HEK293 (cell line): Measurements from ENCODE around the gene CEP72.

Experiments
- CTCF ChIA-PET: fragments of 350-600 bp; formaldehyde crosslinking; extraction: SDS; loops from one replicate; lab custom pipeline; 2021; ENCODE audit warnings: antibody characterized with exemption; lab: Yijun Ruan, JAX
- POLR2A ChIA-PET: fragments of 300-600 bp; formaldehyde crosslinking; extraction: SDS; loops from one replicate; lab custom pipeline; 2020; ENCODE audit warnings: antibody characterized with exemption, inconsistent platforms; lab: Yijun Ruan, JAX
- H3K27ac ChIP-seq: fragments of 200-500 bp; sonication (Bioruptor generic); 2 replicates; pipeline ENCODE4 v1.5.1; 2014; ENCODE audit warnings: low read depth, low read length, control low read depth, inconsistent platforms; ENCODE audit errors: extremely low read depth
- H3K36me3 ChIP-seq, 2 experiments: fragments of 200-500 bp in 1 of 2; sonication (Bioruptor generic) in 1 of 2; 1 replicate in 1 of 2; 2 replicates in 1 of 2; pipeline ENCODE4 v1.5.1; 2014 to 2017; ENCODE audit warnings: inconsistent platforms in 2 of 2, low read length in 2 of 2; ENCODE audit not compliant: control insufficient read depth in 2 of 2, insufficient read depth in 1 of 2
- H3K4me1 ChIP-seq: fragments of 200-500 bp; sonication (Bioruptor generic); 2 replicates; pipeline ENCODE4 v1.5.1; 2014; ENCODE audit warnings: mild to moderate bottlenecking, low read length, inconsistent platforms; ENCODE audit not compliant: control insufficient read depth, insufficient read depth
- H3K4me3 ChIP-seq: 2 replicates; pipeline ENCODE4 v1.5.1; 2011; ENCODE audit warnings: low read depth, mild to moderate bottlenecking, control low read depth, low read length, moderate library complexity
- H3K9me3 ChIP-seq: fragments of 200-500 bp; sonication (Bioruptor generic); 2 replicates; pipeline ENCODE4 v1.5.1; 2014; ENCODE audit warnings: low read depth, low read length, inconsistent platforms; ENCODE audit not compliant: control insufficient read depth, insufficient read depth
- INSM2 ChIP-seq: fragments of 450-650 bp; formaldehyde crosslinking; IDR thresholded peaks from 2 replicates; pipeline ENCODE4 v1.5.1; 2016; ENCODE audit warnings: missing biosample characterization, missing genetic modification characterization
- KLF7 ChIP-seq: fragments of 450-650 bp; formaldehyde crosslinking; IDR thresholded peaks from 2 replicates; pipeline ENCODE4 v1.5.1; 2016; ENCODE audit warnings: missing biosample characterization, missing genetic modification characterization, borderline replicate concordance
- PBX3 ChIP-seq: sonication (generic); formaldehyde crosslinking; IDR thresholded peaks from 2 replicates; pipeline ENCODE4 v1.8.1; 2022; ENCODE audit warnings: mild to moderate bottlenecking, moderate library complexity, missing genetic modification reagents
- PRDM1 ChIP-seq: fragments of 450-650 bp; formaldehyde crosslinking; IDR thresholded peaks from 2 replicates; pipeline ENCODE4; 2016; ENCODE audit warnings: missing biosample characterization, missing genetic modification characterization
- SCRT1 ChIP-seq: fragments of 450-650 bp; formaldehyde crosslinking; IDR thresholded peaks from 2 replicates; pipeline ENCODE4 v1.5.1; 2016; ENCODE audit warnings: missing biosample characterization, missing genetic modification characterization, borderline replicate concordance
- TSHZ1 ChIP-seq: fragments of 450-650 bp; formaldehyde crosslinking; IDR thresholded peaks from 2 replicates; pipeline ENCODE4 v1.5.1; 2016; ENCODE audit warnings: missing biosample characterization, missing genetic modification characterization, borderline replicate concordance
- ZNF114 ChIP-seq: fragments of 450-650 bp; formaldehyde crosslinking; IDR thresholded peaks from 2 replicates; pipeline ENCODE4 v1.5.0; 2017; ENCODE audit warnings: missing biosample characterization, missing genetic modification characterization
- ZNF121 ChIP-seq: fragments of 450-650 bp; formaldehyde crosslinking; IDR thresholded peaks from 2 replicates; pipeline ENCODE4 v1.5.1; 2016; ENCODE audit warnings: missing biosample characterization, missing genetic modification characterization
- ZNF174 ChIP-seq: fragments of 450-650 bp; formaldehyde crosslinking; IDR thresholded peaks from 2 replicates; pipeline ENCODE4 v1.5.0; 2017; ENCODE audit warnings: missing biosample characterization, mild to moderate bottlenecking, missing genetic modification characterization
- ZNF274 ChIP-seq, 2 experiments: fragments of 200-500 bp in 1 of 2; fragments of 450-650 bp in 1 of 2; sonication (Bioruptor generic) in 1 of 2; formaldehyde crosslinking in 1 of 2; IDR thresholded peaks; 2 replicates each; pipeline versions ENCODE4 v1.5.1 to v1.6.1; 2014 to 2016; ENCODE audit warnings: borderline replicate concordance in 1 of 2, inconsistent platforms in 1 of 2, low read length in 1 of 2, missing biosample characterization in 1 of 2, missing genetic modification characterization in 1 of 2
- ZNF37A ChIP-seq: fragments of 450-650 bp; IDR thresholded peaks from 2 replicates; pipeline ENCODE4 v1.5.1; 2018; ENCODE audit warnings: missing biosample characterization, missing genetic modification characterization
- ZNF560 ChIP-seq: fragments of 450-650 bp; formaldehyde crosslinking; IDR thresholded peaks from 2 replicates; pipeline ENCODE4 v1.5.1; 2017; ENCODE audit warnings: missing biosample characterization, missing genetic modification characterization, borderline replicate concordance
- ZNF571 ChIP-seq: fragments of 450-650 bp; formaldehyde crosslinking; IDR thresholded peaks from 2 replicates; pipeline ENCODE4 v1.5.0; 2017; ENCODE audit warnings: missing biosample characterization, missing genetic modification characterization
- ZNF830 ChIP-seq: fragments of 450-650 bp; IDR thresholded peaks from 2 replicates; pipeline ENCODE4 v1.5.0; 2018; ENCODE audit warnings: missing biosample characterization, missing genetic modification characterization, low read depth, mild to moderate bottlenecking, moderate library complexity

CEP72 gene

GRCh38 chr5:606061-606460 is 6.1 kb upstream of the CEP72 start:
- ChIA-PET CTCF (no interaction called here), POLR2A (no interaction called here)
- TF ChIP-seq INSM2 (tag by site-specific recombination): no peak
- TF ChIP-seq PRDM1 (tag by site-specific recombination): no peak
- TF ChIP-seq ZNF37A: no peak
- TF ChIP-seq ZNF560 (tag by site-specific recombination): no peak
- no peak for TF ChIP-seq PBX3 (CRISPR knock-in tag)
- no peak for TF ChIP-seq ZNF274 (IDR thresholded peaks at IDR 0.05; ENCODE audit: low read length)
- TF ChIP-seq ZNF274 (tag by site-specific recombination; IDR thresholded peaks at IDR 0.05; ENCODE audit: borderline replicate concordance): no peak
- no peak for TF ChIP-seq TSHZ1 (tag by site-specific recombination)
- TF ChIP-seq ZNF571 (tag by site-specific recombination): no peak
- TF ChIP-seq ZNF830: no peak
- no peak for TF ChIP-seq ZNF114 (tag by site-specific recombination)
- TF ChIP-seq ZNF174: no peak
- TF ChIP-seq KLF7: no peak
- Histone ChIP-seq H3K4me1 (no peaks in the 10 kb centered on the region), H3K9me3 (no peaks in the 10 kb centered on the region), H3K27ac (no peak overlapping the region), H3K36me3 (no peaks in the 10 kb centered on the region), H3K4me3 (no peak overlapping the region)

GRCh38 chr5:606526-607399 is 5.4 kb upstream of the CEP72 start:
- no peak for TF ChIP-seq SCRT1 (tag by site-specific recombination)
- no peak for TF ChIP-seq ZNF121
- POLR2A ChIA-PET: no interaction called here
- Histone ChIP-seq H3K4me3 (no peak overlapping the region), H3K4me1 (no peaks in the 10 kb centered on the region; the same call in 1 of the 2 replicates), H3K9me3 (no peaks in the 10 kb centered on the region), H3K36me3 (no peaks in the 10 kb centered on the region), H3K27ac (no peak overlapping the region)
- CTCF ChIA-PET: no interaction called here
